ENCODE data around the gene KIAA2012.

DNA sequence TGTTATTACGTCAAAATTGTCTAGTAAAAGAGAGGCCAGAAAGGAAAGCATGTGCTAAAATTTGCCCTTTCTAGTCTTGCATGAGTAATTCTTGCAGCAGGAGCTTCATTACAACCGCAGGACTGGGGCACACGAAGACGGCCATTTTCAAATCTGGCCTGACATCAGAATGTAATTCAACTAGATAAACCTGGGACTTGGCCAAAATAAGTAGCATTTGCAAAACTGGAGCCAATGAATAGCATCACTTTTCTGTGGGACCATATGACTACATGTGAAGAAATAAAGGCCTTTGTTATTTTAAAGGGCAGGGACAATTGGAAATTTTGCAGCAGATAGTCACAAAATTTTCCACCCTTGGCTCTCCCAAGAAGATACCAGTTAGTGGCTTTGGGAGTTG lies 42.4 kb upstream of the KIAA2012 start:
- no peak for TF ChIP-seq ZNF274 (IDR thresholded peaks at IDR 0.05; ENCODE audit: low read depth, low read length)
- TF ChIP-seq YY1 (IDR thresholded peaks at IDR 0.05; ENCODE audit: insufficient read depth, insufficient read length) = no peak
- TF ChIP-seq SUZ12 (IDR thresholded peaks at IDR 0.05; ENCODE audit: extremely low read depth, insufficient read depth, insufficient read length) = no peak

Data from NT2/D1 (cell line).